Right renal pelvis (tissue), 4 donors: ENCODE results near the gene MKLN1. TPM values are rescaled to one million over a fixed set of nuclear protein-coding genes. Genes with fewer than 3 reads are reported as not detected.

ENCODE experiments used
- DNase-seq, 4 donors: peaks; one replicate each; pipeline ENCODE4 v3.0.0-alpha.2; 2013; ENCODE audit warnings: low read depth in 4 of 4, low spot score in 3 of 4, missing footprints in 1 of 4
- polyA plus RNA-seq, 4 donors: library from polyadenylated mRNA; unstranded; fragments of 120-200 nt; gene quantifications; one replicate each; pipeline ENCODE4 v1.2.1, GENCODE V29; 2013; ENCODE audit not compliant: insufficient read length in 4 of 4

MKLN1 gene
- polyA plus RNA-seq, 4 donors, result 34.2 to 49.9 (median 43.9) TPM

DNA sequence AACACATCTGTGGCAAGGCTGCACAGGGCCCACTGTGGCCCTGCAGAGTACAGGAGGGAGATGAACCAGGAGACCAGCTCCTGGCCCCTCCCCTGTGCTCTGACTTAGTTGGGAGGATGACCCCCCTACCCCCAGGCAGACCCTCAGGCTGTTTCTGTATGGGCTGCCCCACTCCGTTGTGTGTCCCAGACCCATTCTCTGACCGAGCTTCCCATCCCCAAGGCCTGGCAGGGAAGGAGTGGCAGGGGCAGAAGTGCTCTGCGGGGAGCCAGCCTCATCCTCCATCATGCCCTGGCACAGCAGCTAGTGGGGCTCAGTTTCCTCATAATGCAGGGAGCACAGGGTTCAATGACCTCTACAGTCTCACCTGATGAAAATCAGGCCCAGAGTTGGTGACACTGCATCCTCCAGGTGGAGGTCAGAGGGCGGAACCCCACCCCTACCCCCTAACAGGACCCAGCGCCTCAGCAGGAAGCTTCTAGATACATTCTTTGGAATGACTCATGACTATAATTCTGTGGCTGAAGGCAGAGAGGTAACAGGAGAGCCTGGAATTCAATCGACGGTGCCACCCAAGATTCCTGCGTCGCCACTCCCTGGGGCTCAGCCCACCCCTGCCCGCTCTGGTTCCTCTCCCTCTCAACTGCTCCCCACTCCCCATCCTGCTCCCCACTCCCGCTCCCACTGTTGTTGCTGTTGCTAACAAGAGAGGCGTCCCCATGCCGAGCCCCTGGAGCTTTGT is 210.6 kb downstream of the MKLN1 start:
- DNase-seq, result no peak

GRCh38 chr7:131538813-131539179 is 211.1 kb downstream of the MKLN1 start:
- no peak for DNase-seq

DNA sequence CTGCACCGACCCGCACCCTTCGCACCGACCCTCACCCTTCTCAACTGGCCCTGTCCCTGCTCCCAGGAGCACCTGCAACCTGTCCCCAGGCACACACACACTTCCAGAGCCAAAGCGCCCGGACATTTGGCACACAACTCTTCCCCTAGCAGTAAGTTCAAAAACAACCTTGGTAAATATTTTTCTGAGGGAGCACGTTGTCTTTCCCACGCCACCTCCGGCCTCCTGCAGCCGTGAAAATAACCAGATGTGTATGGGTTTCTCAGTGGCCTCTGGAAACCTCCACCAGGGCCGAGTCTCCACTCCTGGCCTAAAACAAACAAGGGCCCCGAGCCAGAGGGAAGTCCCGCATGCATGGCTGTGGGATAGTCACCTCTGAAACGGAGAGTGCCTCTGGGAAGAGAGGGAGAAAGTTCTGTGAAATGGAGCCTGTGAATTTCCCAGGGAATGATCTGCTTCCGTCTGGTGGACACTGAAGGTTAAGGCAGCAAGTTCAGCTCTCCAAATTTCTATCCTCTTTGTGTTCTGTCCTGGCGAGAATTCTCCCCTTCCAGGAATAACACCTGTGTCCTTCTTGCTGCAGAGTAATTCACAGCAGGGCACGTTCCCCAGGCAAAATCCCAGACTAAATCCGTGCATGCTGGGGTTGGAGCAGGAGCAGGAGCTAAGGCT is 213.0 kb downstream of the MKLN1 start:
- no peak for DNase-seq

- DNase-seq, result no peak
Observed at GRCh38 chr7:131543298-131543697, 215.6 kb downstream of the MKLN1 start.

GRCh38 chr7:131544021-131544420 is 216.3 kb downstream of the MKLN1 start:
- no peak for DNase-seq

DNA sequence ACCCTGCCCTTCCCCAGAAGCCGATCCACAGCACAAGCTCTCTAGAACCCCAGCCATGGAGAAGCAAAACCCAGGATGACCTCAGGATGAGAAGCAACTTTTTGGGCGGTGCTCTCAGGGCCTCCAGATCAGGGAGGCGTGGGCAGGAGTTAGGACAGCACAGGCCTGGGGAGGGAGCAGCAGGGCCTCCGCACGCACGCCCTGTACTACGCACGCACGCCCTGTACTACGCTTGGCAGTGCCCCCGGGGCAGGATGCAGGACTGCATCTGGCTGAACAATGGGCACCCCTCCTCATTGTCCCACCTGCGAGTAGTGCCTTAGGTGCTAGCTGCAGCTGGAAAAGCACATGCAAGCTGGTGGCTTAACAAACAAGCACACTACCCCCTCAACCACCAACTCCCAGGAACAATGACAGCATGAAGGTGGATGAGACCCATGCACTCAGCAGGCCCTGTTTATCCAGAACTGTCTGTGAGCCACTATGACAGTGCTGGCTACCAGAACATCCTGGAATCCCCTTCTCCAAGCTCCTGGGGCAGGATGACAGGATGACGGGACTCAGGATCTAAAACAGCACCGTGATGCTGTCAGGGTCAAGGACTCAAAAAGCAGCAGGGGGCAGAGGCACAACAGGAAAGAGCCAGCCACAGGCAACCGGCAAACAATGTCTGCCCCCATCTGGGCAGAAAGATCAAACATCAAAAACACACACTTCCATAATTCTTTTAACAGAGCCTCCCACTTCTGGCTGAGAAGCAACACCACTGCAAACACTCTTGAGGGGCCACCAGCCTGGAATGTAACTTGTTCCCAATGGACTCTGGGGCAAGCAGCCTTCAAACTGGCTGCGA is 217.0 kb downstream of the MKLN1 start:
- DNase-seq, result no peak

GRCh38 chr7:131546126-131546525 is 218.4 kb downstream of the MKLN1 start:
- DNase-seq, result no peak

Other genes starting within 250 kb of the MKLN1 start
- 100 to 1,000 TPM; 770 to 855 (median 812) TPM for gene PODXL, start 228.8 kb downstream of the MKLN1 start, polyA plus RNA-seq